Tibial nerve (tissue), 3 donors: ENCODE data around the gene HRC.

Source experiments
- EP300 ChIP-seq, 2 donors: sonication (generic); formaldehyde crosslinking; IDR thresholded peaks; one replicate each; pipeline ENCODE4 v1.6.1; 2017; ENCODE audit warnings: antibody characterized with exemption in 2 of 2, mild to moderate bottlenecking in 1 of 2
- POLR2A ChIP-seq, 2 donors: fragments of 450-650 bp; IDR thresholded peaks; one replicate each; pipeline ENCODE4 v1.6.1; 2017; ENCODE audit warnings: antibody characterized with exemption in 2 of 2, mild to moderate bottlenecking in 2 of 2, moderate library complexity in 2 of 2

DNA sequence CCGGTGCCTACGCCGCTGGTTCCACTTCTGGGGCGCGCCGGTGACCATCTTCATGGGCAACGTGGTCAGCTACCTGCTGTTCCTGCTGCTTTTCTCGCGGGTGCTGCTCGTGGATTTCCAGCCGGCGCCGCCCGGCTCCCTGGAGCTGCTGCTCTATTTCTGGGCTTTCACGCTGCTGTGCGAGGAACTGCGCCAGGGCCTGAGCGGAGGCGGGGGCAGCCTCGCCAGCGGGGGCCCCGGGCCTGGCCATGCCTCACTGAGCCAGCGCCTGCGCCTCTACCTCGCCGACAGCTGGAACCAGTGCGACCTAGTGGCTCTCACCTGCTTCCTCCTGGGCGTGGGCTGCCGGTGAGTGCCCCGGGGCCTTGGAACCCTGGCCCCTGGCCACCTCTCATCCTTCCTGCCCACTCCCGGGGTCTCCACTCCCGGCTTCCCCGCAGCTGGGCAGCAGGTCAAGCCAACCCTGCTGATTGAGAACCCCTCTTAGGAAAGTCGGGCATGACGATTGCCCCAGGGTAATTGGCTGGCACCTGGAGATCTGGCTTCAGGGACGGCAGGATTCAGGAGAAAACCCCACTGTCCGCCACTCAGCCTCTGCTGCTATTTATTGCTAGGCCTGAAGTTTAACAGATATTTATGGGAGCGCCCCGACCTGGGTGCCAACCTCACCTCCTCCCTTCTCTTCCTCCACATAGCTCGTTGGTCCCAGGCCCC is 41.5 kb upstream of the HRC start:
- TF ChIP-seq POLR2A (IDR thresholded peaks at IDR 0.05): no peak
- TF ChIP-seq EP300 (IDR thresholded peaks at IDR 0.05): no peak
